ENCODE results near the gene RDH11. TPM values are rescaled to one million over a fixed set of nuclear protein-coding genes. Genes with fewer than 3 reads are reported as not detected.

Gene RDH11
- total RNA-seq, 1 experiment from 2014 or later = 77.0 TPM

GRCh38 chr14:67645414-67645813 lies 50.1 kb downstream of the RDH11 start:
- no peak for DNase-seq
- Histone ChIP-seq H3K27ac (no peak overlapping the region), H3K27me3 (no peaks in the 10 kb centered on the region; the same call in 1 of the 2 replicates), H3K9me3 (replicated peaks) (no peaks in the 10 kb centered on the region; the same call in 1 of the 2 replicates), H3K4me3 (no peak overlapping the region), H3K4me1 (no peaks in the 10 kb centered on the region), H3K36me3 (peaks cover 8% of the 10 kb centered on the region; the same call in 1 of the 2 replicates)

GRCh38 chr14:67644428-67644827 lies 51.1 kb downstream of the RDH11 start:
- H3K36me3 ChIP-seq = peaks cover 3% of the 10 kb centered on the region; the same call in 1 of the 2 replicates
- no peak overlapping the region for H3K27ac ChIP-seq
- no peak for DNase-seq
- no peak overlapping the region for H3K4me3 ChIP-seq
- H3K27me3 ChIP-seq = no peaks in the 10 kb centered on the region; the same call in 1 of the 2 replicates
- H3K9me3 ChIP-seq (replicated peaks) = no peaks in the 10 kb centered on the region; the same call in 1 of the 2 replicates
- H3K4me1 ChIP-seq = no peaks in the 10 kb centered on the region

- H3K36me3 ChIP-seq = 0 out of 2 replicates have a peak, but pooled peaks cover 2% of the 10 kb centered on the region
- no peaks in the 10 kb centered on the region; the same call in 1 of the 2 replicates for H3K9me3 ChIP-seq (replicated peaks)
- H3K4me3 ChIP-seq = no peak overlapping the region
- no peaks in the 10 kb centered on the region for H3K4me1 ChIP-seq
- H3K27ac ChIP-seq = no peak overlapping the region
- no peak for DNase-seq
- H3K27me3 ChIP-seq = no peaks in the 10 kb centered on the region
Measured at GRCh38 chr14:67643713-67644112, 51.9 kb downstream of the RDH11 start.

GRCh38 chr14:67641902-67642749 lies 53.4 kb downstream of the RDH11 start:
- Histone ChIP-seq H3K27ac (no peak overlapping the region), H3K9me3 (replicated peaks) (no peaks in the 10 kb centered on the region; the same call in 1 of the 2 replicates), H3K4me3 (no peak overlapping the region), H3K4me1 (no peaks in the 10 kb centered on the region), H3K27me3 (no peaks in the 10 kb centered on the region), H3K36me3 (no peaks in the 10 kb centered on the region)
- DNase-seq = no peak

- no peaks in the 10 kb centered on the region for H3K4me1 ChIP-seq
- no peaks in the 10 kb centered on the region for H3K36me3 ChIP-seq
- no peaks in the 10 kb centered on the region; the same call in 1 of the 2 replicates for H3K9me3 ChIP-seq (replicated peaks)
- no peak overlapping the region for H3K4me3 ChIP-seq
- no peaks in the 10 kb centered on the region for H3K27me3 ChIP-seq
- no peak overlapping the region for H3K27ac ChIP-seq
- DNase-seq = no peak
Measured at GRCh38 chr14:67641480-67641879, 54.1 kb downstream of the RDH11 start.

GRCh38 chr14:67638642-67639041 lies 56.9 kb downstream of the RDH11 start:
- H3K27me3 ChIP-seq = no peaks in the 10 kb centered on the region
- H3K9me3 ChIP-seq (replicated peaks) = no peaks in the 10 kb centered on the region; the same call in 1 of the 2 replicates
- no peak overlapping the region for H3K27ac ChIP-seq
- H3K4me1 ChIP-seq = no peaks in the 10 kb centered on the region
- H3K4me3 ChIP-seq = no peak overlapping the region
- DNase-seq = no peak
- H3K36me3 ChIP-seq = no peaks in the 10 kb centered on the region

GRCh38 chr14:67636361-67636919 lies 59.1 kb downstream of the RDH11 start:
- H3K36me3 ChIP-seq = no peaks in the 10 kb centered on the region
- no peak overlapping the region for H3K4me3 ChIP-seq
- no peaks in the 10 kb centered on the region for H3K4me1 ChIP-seq
- H3K27ac ChIP-seq = no peak overlapping the region
- no peak for DNase-seq
- no peaks in the 10 kb centered on the region for H3K27me3 ChIP-seq
- H3K9me3 ChIP-seq (replicated peaks) = no peaks in the 10 kb centered on the region; the same call in 1 of the 2 replicates

GRCh38 chr14:67633451-67634147 lies 62.0 kb downstream of the RDH11 start:
- no peak for DNase-seq
- H3K9me3 ChIP-seq (replicated peaks) = no peaks in the 10 kb centered on the region
- no peaks in the 10 kb centered on the region for H3K27me3 ChIP-seq
- no peak overlapping the region for H3K27ac ChIP-seq
- no peaks in the 10 kb centered on the region for H3K4me1 ChIP-seq
- H3K4me3 ChIP-seq = no peak overlapping the region
- H3K36me3 ChIP-seq = no peaks in the 10 kb centered on the region

- Histone ChIP-seq H3K4me1 (no peaks in the 10 kb centered on the region), H3K4me3 (no peak overlapping the region), H3K27ac (no peak overlapping the region), H3K36me3 (no peaks in the 10 kb centered on the region), H3K27me3 (no peaks in the 10 kb centered on the region), H3K9me3 (replicated peaks) (no peaks in the 10 kb centered on the region)
- no peak for DNase-seq
Measured at GRCh38 chr14:67630938-67631337, 64.6 kb downstream of the RDH11 start.

- H3K4me3 ChIP-seq = no peak overlapping the region
- H3K4me1 ChIP-seq = no peaks in the 10 kb centered on the region
- no peaks in the 10 kb centered on the region for H3K36me3 ChIP-seq
- no peaks in the 10 kb centered on the region for H3K27me3 ChIP-seq
- no peaks in the 10 kb centered on the region for H3K9me3 ChIP-seq (replicated peaks)
- H3K27ac ChIP-seq = no peak overlapping the region
- DNase-seq = no peak
Measured at GRCh38 chr14:67630186-67630585, 65.4 kb downstream of the RDH11 start.

- H3K27me3 ChIP-seq = no peaks in the 10 kb centered on the region
- H3K27ac ChIP-seq = no peak overlapping the region
- H3K4me3 ChIP-seq = no peak overlapping the region
- DNase-seq = no peak
- no peaks in the 10 kb centered on the region for H3K4me1 ChIP-seq
- H3K36me3 ChIP-seq = no peaks in the 10 kb centered on the region
- H3K9me3 ChIP-seq (replicated peaks) = no peaks in the 10 kb centered on the region
Measured at GRCh38 chr14:67627519-67627918, 68.0 kb downstream of the RDH11 start.

Other genes starting within 250 kb of the RDH11 start
- not detected in 2 replicates for gene TMEM229B, start 207.0 kb downstream of the RDH11 start, total RNA-seq (2014; rRNA removed; shearing (Covaris generic))
- gene PLEKHH1, start 162.5 kb downstream of the RDH11 start, total RNA-seq (2014; rRNA removed; shearing (Covaris generic)) = 0.30 and 0.75 TPM in 2 replicates
- 17.4 and 18.4 TPM in 2 replicates for gene PIGH, start 95.5 kb downstream of the RDH11 start, total RNA-seq (2014; rRNA removed; shearing (Covaris generic))
- 8.6 and 9.7 TPM in 2 replicates for gene ARG2, start 75.8 kb downstream of the RDH11 start, total RNA-seq (2014; rRNA removed; shearing (Covaris generic))
- gene VTI1B, start 21.1 kb downstream of the RDH11 start, total RNA-seq (2014; rRNA removed; shearing (Covaris generic)) = 34.7 and 35.3 TPM in 2 replicates
- gene RDH12, start 6.1 kb upstream of the RDH11 start, total RNA-seq (2014; rRNA removed; shearing (Covaris generic)) = not detected in 2 replicates
- gene ZFYVE26, start 120.8 kb upstream of the RDH11 start, total RNA-seq (2014; rRNA removed; shearing (Covaris generic)) = 12.3 and 16.7 TPM in 2 replicates
- gene RAD51B, start 124.0 kb upstream of the RDH11 start, total RNA-seq (2014; rRNA removed; shearing (Covaris generic)) = 12.0 and 13.3 TPM in 2 replicates

Measured in SJCRH30 (cell line).